BLaER1 treated with 17β-estradiol and CSF1 and Interleukin-3, amounts not matched to agents 10 nM and 100 nM (cell line): Measurements from ENCODE around the gene GNLY.

Experiments used
- H3K27ac ChIP-seq, 11 experiments: shearing (Covaris generic); formaldehyde crosslinking; 2 replicates each; pipeline ENCODE4 v1.8.1; 2022
- H3K27me3 ChIP-seq, 11 experiments: shearing (Covaris generic); formaldehyde crosslinking; 2 replicates each; pipeline ENCODE4 v1.8.1; 2022
- H3K36me3 ChIP-seq, 11 experiments: shearing (Covaris generic); formaldehyde crosslinking; 2 replicates each; pipeline ENCODE4 v1.8.1; 2022
- H3K4me1 ChIP-seq, 10 experiments: shearing (Covaris generic); formaldehyde crosslinking; 2 replicates each; pipeline ENCODE4 v1.8.1; 2022
- H3K4me2 ChIP-seq, 11 experiments: shearing (Covaris generic); formaldehyde crosslinking; 2 replicates each; pipeline ENCODE4 v1.8.1; 2022
- H3K4me3 ChIP-seq, 10 experiments: shearing (Covaris generic); formaldehyde crosslinking; 2 replicates each; pipeline ENCODE4 v1.8.1; 2022
- H3K9ac ChIP-seq, 11 experiments: shearing (Covaris generic); formaldehyde crosslinking; 2 replicates each; pipeline ENCODE4 v1.8.1; 2022
- H3K9me3 ChIP-seq, 11 experiments: shearing (Covaris generic); formaldehyde crosslinking; replicated peaks in 1 of 11; 2 replicates each; pipeline ENCODE4 v1.8.1; 2022
- H4K20me1 ChIP-seq, 11 experiments: shearing (Covaris generic); formaldehyde crosslinking; 2 replicates each; pipeline ENCODE4 v1.8.1; 2022
- Cebpa-rat ChIP-seq, 11 experiments: shearing (Covaris generic); IDR thresholded peaks; 2 replicates each; pipeline ENCODE4 v1.8.1; 2022

The GNLY gene

DNA sequence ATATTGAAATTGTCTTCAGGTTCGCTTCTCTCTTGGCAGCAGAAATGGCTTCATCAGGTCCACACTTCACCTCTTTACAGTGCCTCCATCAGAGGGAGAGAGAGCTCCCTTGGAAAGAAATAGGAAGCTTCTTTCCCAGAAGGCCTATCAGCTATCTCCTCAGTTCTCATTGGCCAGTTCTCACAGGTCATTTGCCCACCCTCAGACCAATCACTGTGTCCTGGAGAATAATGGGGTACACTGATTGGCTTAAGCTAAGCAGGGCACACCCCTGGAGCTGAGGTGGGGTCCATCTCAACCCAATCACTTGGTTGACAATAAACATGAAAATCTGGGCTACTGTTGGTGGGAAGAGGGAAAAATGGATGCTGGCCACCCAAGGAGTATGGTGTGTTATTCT is 5.2 kb downstream of the GNLY start:
- H3K4me1 ChIP-seq: peaks cover 32 to 60% (median 45%) of the 10 kb centered on the region in 10 experiments
- TF ChIP-seq Cebpa-rat (IDR thresholded peaks at IDR 0.05): no peak
- H3K9me3 ChIP-seq: peaks cover 0 to 3% (median 0%) of the 10 kb centered on the region in 11 experiments; a peak in 1 of 22 replicates
- no peaks in the 10 kb centered on the region for H3K36me3 ChIP-seq
- H3K27me3 ChIP-seq: no peaks in the 10 kb centered on the region
- peak overlapping the region in 9 of 11 experiments; percentile 15 to 69 (median 45); a peak in 11 of 22 replicates for H3K4me2 ChIP-seq
- H3K27ac ChIP-seq: peak overlapping the region in 4 of 11 experiments; percentile 15 to 62 (median 45); a peak in 5 of 22 replicates
- no peaks in the 10 kb centered on the region; a peak in 1 of 22 replicates for H4K20me1 ChIP-seq
- H3K4me3 ChIP-seq: no peak overlapping the region
- H3K9ac ChIP-seq: no peak overlapping the region

DNA sequence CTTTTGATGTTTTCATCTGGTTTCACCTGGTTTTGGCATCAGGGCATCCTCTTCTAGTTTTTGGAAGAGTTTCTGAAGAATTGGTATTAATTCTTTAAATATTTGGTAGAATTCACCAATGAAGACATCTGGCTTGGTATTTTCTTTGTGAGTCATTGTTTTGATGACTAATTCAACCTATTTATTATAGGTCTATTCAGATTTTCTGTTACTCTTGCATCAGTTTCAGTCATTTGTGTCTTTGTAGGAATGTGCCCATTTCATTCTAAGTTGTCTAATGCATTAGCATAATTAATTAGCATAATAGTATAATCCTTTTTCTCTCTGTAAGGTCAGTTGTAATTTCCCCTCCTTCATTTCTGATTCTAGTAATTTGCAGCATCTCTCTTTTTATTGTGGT is 8.0 kb downstream of the GNLY start:
- Histone ChIP-seq H3K4me2 (peak overlapping the region in 6 of 11 experiments; percentile 8 to 63 (median 62); a peak in 9 of 22 replicates), H3K9me3 (peaks cover 0 to 3% (median 0%) of the 10 kb centered on the region in 11 experiments; a peak in 1 of 22 replicates), H4K20me1 (no peaks in the 10 kb centered on the region), H3K9ac (no peak overlapping the region), H3K36me3 (no peaks in the 10 kb centered on the region), H3K4me1 (peaks cover 60 to 86% (median 73%) of the 10 kb centered on the region in 10 experiments), H3K27me3 (no peaks in the 10 kb centered on the region), H3K27ac (peak overlapping the region in 3 of 11 experiments; percentile 58 to 97 (median 69); a peak in 5 of 22 replicates), H3K4me3 (no peak overlapping the region)
- TF ChIP-seq Cebpa-rat (IDR thresholded peaks at IDR 0.05): no peak

DNA sequence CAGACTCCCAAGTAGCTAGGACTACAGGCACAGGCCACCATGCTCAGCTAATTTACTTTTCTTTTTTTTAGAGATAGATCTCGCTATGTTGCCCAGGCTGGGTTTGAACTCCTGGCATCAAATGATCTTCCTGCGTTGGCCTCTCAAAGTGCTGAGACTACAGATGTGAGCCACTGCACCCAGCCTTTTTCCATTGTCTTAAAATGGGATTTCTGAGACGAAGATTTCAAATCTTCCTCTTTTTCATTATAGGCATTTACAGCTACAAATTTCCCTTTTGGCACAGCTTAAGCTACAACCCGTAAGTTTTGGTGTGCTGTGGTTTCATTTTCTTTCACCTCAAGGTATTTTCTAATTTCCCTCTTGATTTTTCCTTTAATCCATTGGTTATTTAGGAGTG is 8.6 kb downstream of the GNLY start:
- peaks cover 0 to 3% (median 0%) of the 10 kb centered on the region in 11 experiments; a peak in 1 of 22 replicates for H3K9me3 ChIP-seq
- no peaks in the 10 kb centered on the region for H3K27me3 ChIP-seq
- no peaks in the 10 kb centered on the region for H3K36me3 ChIP-seq
- H3K4me1 ChIP-seq: peaks cover 61 to 87% (median 75%) of the 10 kb centered on the region in 10 experiments
- H3K9ac ChIP-seq: peak overlapping the region in 2 of 11 experiments; percentile 11 to 12; a peak in 3 of 22 replicates
- no peak overlapping the region for H3K4me3 ChIP-seq
- H3K27ac ChIP-seq: peak overlapping the region in 4 of 11 experiments; percentile 15 to 97 (median 64); a peak in 7 of 22 replicates
- peak overlapping the region in 10 of 11 experiments; percentile 2 to 63 (median 44); a peak in 16 of 22 replicates for H3K4me2 ChIP-seq
- TF ChIP-seq Cebpa-rat (IDR thresholded peaks at IDR 0.05): no peak
- no peaks in the 10 kb centered on the region for H4K20me1 ChIP-seq

DNA sequence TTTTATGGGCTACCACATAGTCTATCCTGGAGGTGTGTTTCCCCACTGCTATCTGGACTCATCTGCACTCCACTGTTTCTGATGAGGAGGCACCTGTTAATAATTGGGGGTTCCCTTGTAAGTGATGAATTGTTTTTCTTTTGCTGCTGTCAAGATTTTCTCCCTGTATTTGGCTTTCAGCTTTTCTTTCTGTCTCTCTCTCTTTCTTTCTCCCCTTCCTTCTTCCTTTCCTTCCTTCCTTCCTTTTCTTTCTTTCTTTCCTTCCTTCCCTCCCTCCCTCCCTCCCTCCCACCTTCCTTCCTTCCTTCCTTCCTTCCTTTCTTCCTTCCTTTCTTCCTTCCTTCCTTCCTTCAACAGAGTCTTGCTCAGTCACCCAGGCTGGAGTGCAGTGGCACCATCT is 9.2 kb downstream of the GNLY start:
- no peak for TF ChIP-seq Cebpa-rat (IDR thresholded peaks at IDR 0.05)
- H3K4me3 ChIP-seq: no peak overlapping the region
- H3K9ac ChIP-seq: peak overlapping the region in 1 of 11 experiments; percentile 11; a peak in 1 of 22 replicates
- H4K20me1 ChIP-seq: no peaks in the 10 kb centered on the region
- peak overlapping the region; percentile 62 to 93 (median 89); a peak in 15 of 22 replicates for H3K4me2 ChIP-seq
- no peaks in the 10 kb centered on the region for H3K36me3 ChIP-seq
- peaks cover 0 to 3% (median 0%) of the 10 kb centered on the region in 11 experiments; a peak in 1 of 22 replicates for H3K9me3 ChIP-seq
- H3K27ac ChIP-seq: peak overlapping the region in 3 of 11 experiments; percentile 97; a peak in 6 of 22 replicates
- no peaks in the 10 kb centered on the region for H3K27me3 ChIP-seq
- H3K4me1 ChIP-seq: peaks cover 55 to 84% (median 70%) of the 10 kb centered on the region in 10 experiments

DNA sequence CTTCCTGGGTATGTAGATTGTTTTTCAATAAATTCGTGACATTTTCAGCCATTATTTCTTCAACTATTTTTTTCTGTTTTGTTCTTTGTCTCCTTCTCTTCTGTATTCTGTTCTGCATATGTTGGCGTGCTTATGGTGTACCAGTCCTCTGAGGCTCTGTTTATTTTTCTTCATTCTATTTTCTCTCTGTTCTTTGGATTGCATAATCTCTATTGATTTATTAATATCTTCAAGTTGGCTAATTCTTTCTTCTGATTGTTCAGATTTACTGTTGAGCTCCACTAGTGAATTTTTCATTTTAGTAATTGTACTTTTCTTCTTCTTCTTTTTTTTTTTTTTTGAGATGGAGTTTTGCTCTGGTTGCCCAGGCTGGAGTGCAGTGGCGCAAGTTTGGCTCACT is 9.9 kb downstream of the GNLY start:
- Histone ChIP-seq H4K20me1 (no peaks in the 10 kb centered on the region), H3K4me1 (peaks cover 49 to 84% (median 68%) of the 10 kb centered on the region in 10 experiments), H3K27me3 (no peaks in the 10 kb centered on the region), H3K27ac (peak overlapping the region in 8 of 11 experiments; percentile 70 to 97 (median 82); a peak in 15 of 22 replicates), H3K9me3 (peaks cover 0 to 3% (median 0%) of the 10 kb centered on the region in 11 experiments; a peak in 1 of 22 replicates), H3K4me2 (peak overlapping the region; percentile 78 to 97 (median 90)), H3K36me3 (no peaks in the 10 kb centered on the region), H3K9ac (peak overlapping the region in 4 of 11 experiments; percentile 73 to 86 (median 83); a peak in 5 of 22 replicates), H3K4me3 (no peak overlapping the region)
- TF ChIP-seq Cebpa-rat (IDR thresholded peaks at IDR 0.05): no peak

DNA sequence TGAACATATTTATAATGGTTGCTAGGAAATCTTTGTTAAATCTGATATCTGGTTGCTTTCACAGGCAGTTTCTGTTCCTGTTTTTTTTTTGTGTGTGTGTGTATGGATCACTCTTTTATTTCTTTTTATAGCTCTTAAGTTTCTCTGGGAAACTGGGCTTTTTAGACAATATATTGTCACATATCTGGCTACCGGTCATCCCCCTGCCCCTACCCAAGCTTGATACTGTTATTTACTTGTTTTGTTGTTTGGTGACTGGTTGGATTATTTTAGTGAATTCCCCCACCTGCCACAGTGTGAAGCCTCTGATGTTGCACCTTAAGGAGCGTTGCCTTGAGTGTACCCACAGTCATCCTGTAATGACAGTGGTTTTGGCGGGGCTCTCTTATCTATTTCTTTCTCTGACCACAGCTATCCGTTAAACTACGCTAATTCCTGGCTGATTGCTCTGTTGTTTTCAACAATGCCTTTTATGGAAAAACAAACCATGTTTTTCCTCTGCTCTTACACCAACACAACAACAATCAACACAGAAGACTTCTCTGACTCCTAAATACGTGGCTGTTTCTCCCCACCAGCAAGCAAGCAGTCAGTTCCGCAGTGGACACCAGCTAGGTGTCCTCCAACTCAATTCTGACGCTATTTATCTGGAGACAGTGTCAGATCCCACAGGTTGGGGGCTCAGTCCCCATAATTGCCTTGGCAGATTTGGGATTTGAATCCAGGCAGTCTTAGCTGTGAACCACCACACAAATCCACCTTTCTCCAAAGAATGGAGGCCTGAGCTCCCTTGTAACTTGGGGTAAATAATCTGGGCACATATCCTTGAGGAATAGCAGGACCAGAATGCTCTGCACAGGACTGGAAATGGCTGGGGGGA is 10.9 kb downstream of the GNLY start:
- no peak for TF ChIP-seq Cebpa-rat (IDR thresholded peaks at IDR 0.05)
- Histone ChIP-seq H3K9ac (peak overlapping the region; percentile 41 to 86 (median 56)), H4K20me1 (no peaks in the 10 kb centered on the region), H3K4me1 (peaks cover 59 to 89% (median 74%) of the 10 kb centered on the region in 10 experiments), H3K4me3 (peak overlapping the region in 7 of 10 experiments; percentile 0 to 53 (median 31); a peak in 8 of 20 replicates), H3K27ac (peak overlapping the region; percentile 70 to 97 (median 75)), H3K27me3 (no peaks in the 10 kb centered on the region), H3K4me2 (peak overlapping the region; percentile 78 to 97 (median 90)), H3K36me3 (no peaks in the 10 kb centered on the region), H3K9me3 (no peaks in the 10 kb centered on the region)

DNA sequence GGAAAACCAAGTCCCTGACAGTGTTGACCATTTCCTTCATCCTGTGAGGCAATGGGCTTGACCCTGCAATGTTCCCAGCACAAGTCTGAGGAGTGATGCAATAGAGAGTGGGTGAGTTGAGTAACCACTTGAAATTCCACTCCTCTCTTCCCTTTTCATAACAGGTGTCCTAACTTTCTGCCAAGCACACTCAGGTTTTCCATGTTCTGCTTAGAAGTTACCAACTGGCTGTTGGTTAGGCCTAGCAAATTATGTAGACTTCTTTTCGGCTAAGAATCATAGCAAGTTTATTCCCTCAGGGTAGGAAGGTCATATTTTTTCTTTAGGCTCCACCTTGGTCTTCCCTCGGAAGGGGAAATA is 11.5 kb downstream of the GNLY start:
- Histone ChIP-seq H3K4me3 (peak overlapping the region in 5 of 10 experiments; percentile 0 to 53 (median 38); a peak in 5 of 20 replicates), H3K4me1 (peaks cover 65 to 95% (median 80%) of the 10 kb centered on the region in 10 experiments), H3K9me3 (no peaks in the 10 kb centered on the region), H3K9ac (peak overlapping the region; percentile 41 to 86 (median 56); a peak in 19 of 22 replicates), H4K20me1 (no peaks in the 10 kb centered on the region), H3K27me3 (no peaks in the 10 kb centered on the region), H3K27ac (peak overlapping the region; percentile 70 to 97 (median 75)), H3K36me3 (no peaks in the 10 kb centered on the region), H3K4me2 (peak overlapping the region; percentile 78 to 97 (median 90))
- peak; percentile 21 to 93 (median 67); a peak in 18 of 22 replicates for TF ChIP-seq Cebpa-rat (IDR thresholded peaks at IDR 0.05)

DNA sequence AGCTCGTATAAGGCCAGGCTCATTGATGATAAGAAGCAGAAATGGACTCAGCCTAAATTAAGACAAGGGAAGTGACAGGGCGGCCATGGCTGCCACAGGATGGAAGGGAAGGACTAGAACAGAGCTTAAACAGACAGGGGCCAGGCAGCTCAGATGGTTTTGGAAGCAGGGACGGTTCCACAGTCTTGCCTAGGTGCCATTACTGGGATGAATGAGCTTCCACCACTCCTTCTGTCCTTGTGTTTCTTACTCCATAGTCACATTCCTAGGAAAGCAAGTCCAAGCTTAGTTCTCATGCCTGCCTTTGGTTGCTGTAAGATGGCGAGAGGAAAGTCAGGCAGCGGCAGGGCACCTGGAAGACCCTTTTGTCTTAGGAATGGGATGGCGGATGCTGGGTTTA is 11.9 kb downstream of the GNLY start:
- Histone ChIP-seq H3K4me1 (peaks cover 69 to 97% (median 84%) of the 10 kb centered on the region in 10 experiments), H3K4me3 (peak overlapping the region in 1 of 10 experiments; percentile 53; a peak in 1 of 20 replicates), H3K27me3 (no peaks in the 10 kb centered on the region), H4K20me1 (no peaks in the 10 kb centered on the region), H3K9me3 (no peaks in the 10 kb centered on the region), H3K4me2 (peak overlapping the region; percentile 78 to 97 (median 90)), H3K36me3 (no peaks in the 10 kb centered on the region), H3K27ac (peak overlapping the region; percentile 70 to 97 (median 75)), H3K9ac (peak overlapping the region in 6 of 11 experiments; percentile 4 to 86 (median 78); a peak in 11 of 22 replicates)
- no peak for TF ChIP-seq Cebpa-rat (IDR thresholded peaks at IDR 0.05)
